ENCODE measurements around the gene KRTAP10-1. TPM values are rescaled to one million over a fixed set of nuclear protein-coding genes. Genes with fewer than 3 reads are reported as not detected.
"Not testable (repeated sequence)": the region's sequence is repeated elsewhere in the genome, so short reads cannot be mapped to it uniquely, and the experiment has no call there.

KRTAP10-1 gene
- total and polyA plus RNA-seq, 2 experiments from 2014 or later, result not detected

- Histone ChIP-seq H3K36me3 (no peaks in the 10 kb centered on the region), H3K4me1 (ENCODE audit: low read depth) (no peaks in the 10 kb centered on the region), H3K27me3 (no peaks in the 10 kb centered on the region), H3K4me3 (no peak overlapping the region), H3K27ac (no peak overlapping the region), H3K9me3 (ENCODE audit: low read depth) (no peaks in the 10 kb centered on the region)
- no peak for TF ChIP-seq CTCF (IDR thresholded peaks at IDR 0.05; ENCODE audit: low read depth, low read length)
- DNase-seq (ENCODE audit: low read depth in 1 of 2, low spot score in 1 of 2), result no peak
Observed at GRCh38 chr21:44567481-44568171, 27.6 kb upstream of the KRTAP10-1 start.

DNA sequence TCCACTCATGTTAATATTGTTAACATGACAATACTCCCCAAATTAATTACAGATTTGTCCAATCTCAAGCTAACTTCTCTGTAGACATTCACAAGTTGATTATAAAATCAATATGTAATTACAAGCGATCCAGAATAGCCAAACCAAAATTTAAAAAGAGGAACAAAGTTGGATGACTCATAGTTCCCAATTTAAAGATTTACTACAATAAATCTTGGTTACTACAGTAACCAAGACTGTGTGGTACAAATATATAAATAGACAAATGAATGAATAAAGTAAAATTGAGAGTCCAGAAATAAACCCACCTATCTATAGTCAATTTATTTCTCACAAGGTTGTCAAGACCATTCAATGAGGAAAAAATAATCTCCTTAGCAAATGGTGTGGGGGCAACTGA is 26.4 kb upstream of the KRTAP10-1 start:
- no peak for DNase-seq (ENCODE audit: low read depth in 1 of 2, low spot score in 1 of 2)
- H3K4me3 ChIP-seq, result no peak overlapping the region
- H3K27me3 ChIP-seq, result no peaks in the 10 kb centered on the region
- H3K4me1 ChIP-seq (ENCODE audit: low read depth), result no peaks in the 10 kb centered on the region
- no peaks in the 10 kb centered on the region for H3K9me3 ChIP-seq (ENCODE audit: low read depth)
- H3K36me3 ChIP-seq, result no peaks in the 10 kb centered on the region
- H3K27ac ChIP-seq, result no peak overlapping the region
- TF ChIP-seq CTCF (IDR thresholded peaks at IDR 0.05; ENCODE audit: low read depth, low read length), result no peak

DNA sequence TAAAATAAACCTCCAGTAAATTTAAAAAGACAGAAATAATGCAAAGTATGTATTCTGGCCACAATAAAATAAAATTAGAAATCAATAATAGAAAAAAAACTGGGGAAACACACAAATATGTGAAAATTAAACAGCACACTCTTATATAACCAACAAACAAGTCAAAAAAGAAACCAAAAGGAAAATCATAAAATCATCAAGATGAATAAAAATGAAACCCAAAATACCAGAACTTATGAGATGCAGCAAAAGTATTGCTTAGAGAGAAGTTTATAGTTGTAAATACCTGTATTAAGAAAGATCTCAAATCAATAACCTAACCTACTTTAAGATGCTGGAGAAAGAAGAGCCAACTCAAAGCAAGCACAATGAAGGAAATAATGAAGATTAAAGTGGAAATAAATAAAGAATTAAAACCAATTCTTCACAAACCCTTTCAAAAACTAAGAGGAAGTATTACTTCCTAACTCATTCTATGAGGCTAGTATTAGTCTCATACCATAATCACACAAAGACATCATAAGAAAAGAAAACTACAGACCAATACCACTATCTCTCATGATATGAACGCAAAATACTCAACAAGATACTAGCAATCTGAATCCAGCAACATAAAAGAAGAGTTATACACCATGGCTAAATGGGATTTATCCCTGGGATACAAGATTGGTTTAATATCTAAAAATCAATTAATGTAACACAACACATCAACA is 25.0 kb upstream of the KRTAP10-1 start:
- H3K36me3 ChIP-seq, result no peaks in the 10 kb centered on the region
- no peak overlapping the region for H3K4me3 ChIP-seq
- H3K27me3 ChIP-seq, result no peaks in the 10 kb centered on the region
- no peaks in the 10 kb centered on the region for H3K9me3 ChIP-seq (ENCODE audit: low read depth)
- no peaks in the 10 kb centered on the region for H3K4me1 ChIP-seq (ENCODE audit: low read depth)
- no peak overlapping the region for H3K27ac ChIP-seq
- TF ChIP-seq CTCF (IDR thresholded peaks at IDR 0.05; ENCODE audit: low read depth, low read length), result no peak
- DNase-seq (ENCODE audit: low read depth in 1 of 2, low spot score in 1 of 2), result no peak

DNA sequence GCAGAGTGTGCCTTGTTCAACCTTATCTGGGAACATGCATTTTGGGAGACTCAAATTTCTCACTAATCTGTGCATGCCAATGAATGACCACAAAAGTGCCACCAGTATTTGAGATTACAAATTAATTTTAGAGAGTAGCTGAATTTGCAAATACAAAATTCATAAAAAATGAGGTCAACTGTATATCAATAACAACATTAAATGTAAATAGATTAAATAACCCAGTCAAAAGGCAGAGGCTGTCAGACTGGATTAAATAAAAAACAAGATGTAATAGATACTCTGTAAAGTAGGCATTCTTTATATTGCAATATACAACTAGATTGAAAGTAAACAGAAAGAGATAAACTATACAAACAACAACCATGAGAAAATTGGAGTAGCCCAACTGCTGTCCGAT is 24.1 kb upstream of the KRTAP10-1 start:
- no peak overlapping the region for H3K4me3 ChIP-seq
- H3K27me3 ChIP-seq, result no peaks in the 10 kb centered on the region
- H3K9me3 ChIP-seq (ENCODE audit: low read depth), result no peaks in the 10 kb centered on the region
- TF ChIP-seq CTCF (IDR thresholded peaks at IDR 0.05; ENCODE audit: low read depth, low read length), result no peak
- no peak overlapping the region for H3K27ac ChIP-seq
- no peaks in the 10 kb centered on the region for H3K36me3 ChIP-seq
- no peak for DNase-seq (ENCODE audit: low read depth in 1 of 2, low spot score in 1 of 2)
- no peaks in the 10 kb centered on the region for H3K4me1 ChIP-seq (ENCODE audit: low read depth)

DNA sequence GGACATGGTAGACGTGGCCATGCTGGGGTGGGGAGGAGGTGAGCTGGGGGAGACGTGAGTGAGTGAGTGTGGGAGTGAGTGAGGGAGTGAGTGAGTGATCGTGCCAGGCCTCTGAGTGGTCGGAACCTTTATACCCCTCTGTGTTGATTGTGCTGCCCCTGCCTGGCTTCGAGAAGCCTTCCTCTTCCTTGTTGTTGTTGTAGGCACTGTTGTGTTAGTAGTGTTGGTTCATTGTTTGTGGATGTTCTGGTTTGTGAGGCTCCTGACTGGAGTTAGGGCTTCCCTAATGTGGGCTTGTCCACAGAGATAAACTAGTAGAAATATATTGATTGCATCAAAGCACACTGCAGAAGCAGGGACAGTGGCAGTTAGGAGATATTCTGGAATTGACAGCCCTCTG is 18.7 kb upstream of the KRTAP10-1 start, which contains the start of gene KRTAP10-3:
KRTAP10-3 (minus strand) TSS at position 101 of the 400 bp plus-strand sequence; CDS start at position 21, 80 bp downstream.
- no peaks in the 10 kb centered on the region for H3K36me3 ChIP-seq
- H3K4me3 ChIP-seq, result no peak within 1 kb of the TSS
- TF ChIP-seq CTCF (IDR thresholded peaks at IDR 0.05; ENCODE audit: low read depth, low read length), result no peak
- H3K9me3 ChIP-seq (ENCODE audit: low read depth), result no peaks in the 10 kb centered on the region
- H3K4me1 ChIP-seq (ENCODE audit: low read depth), result no peaks in the 10 kb centered on the region
- H3K27ac ChIP-seq, result no peak within 1 kb of the TSS
- no peaks in the 10 kb centered on the region for H3K27me3 ChIP-seq
- no peak for DNase-seq (ENCODE audit: low read depth in 1 of 2, low spot score in 1 of 2)

DNA sequence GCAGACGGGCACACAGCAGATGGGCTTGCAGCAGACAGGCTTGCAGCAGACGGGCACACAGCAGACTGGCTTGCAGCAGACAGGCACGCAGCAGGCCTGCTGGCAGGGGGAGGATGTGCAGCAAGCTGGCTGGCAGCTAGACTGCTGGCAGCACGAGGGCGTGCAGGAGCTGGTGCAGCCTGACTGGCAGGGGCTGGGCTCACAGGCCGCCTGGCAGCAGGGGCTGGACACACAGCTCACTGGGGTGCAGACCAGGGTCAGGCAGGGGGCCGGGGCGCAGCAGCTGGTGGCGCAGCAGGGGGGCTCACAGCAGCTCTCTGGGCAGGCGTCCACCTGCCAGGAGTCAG is 18.3 kb upstream of the KRTAP10-1 start:
- H3K4me1 ChIP-seq (ENCODE audit: low read depth); H3K4me3 ChIP-seq; H3K9me3 ChIP-seq (ENCODE audit: low read depth); H3K27ac ChIP-seq; DNase-seq (ENCODE audit: low read depth in 1 of 2, low spot score in 1 of 2); H3K36me3 ChIP-seq; H3K27me3 ChIP-seq: not testable (repeated sequence)
